Femur (tissue), 1 donor: Measurements from ENCODE around the gene CD207.
A peak's percentile ranks its signal among the peaks of the same experiment; 100 is the strongest.

Experiments used
- DNase-seq: peaks from one replicate; pipeline ENCODE4 v3.0.0-alpha.2; 2017

CD207 gene

GRCh38 chr2:70793450-70793849 is 42.2 kb downstream of the CD207 start:
- no peak for DNase-seq

- DNase-seq: no peak
These were observed 45.3 kb downstream of the CD207 start, which contains the start of gene FIGLA for GRCh38 chr2:70790136-70790828. Gene FIGLA, minus strand, starts transcription at chr2:70790643. Its CDS starts 5 bp downstream, at chr2:70790638.

- peak; percentile 77 for DNase-seq
These were observed 46.1 kb downstream of the CD207 start for GRCh38 chr2:70789304-70790135.

- peak; percentile 55 for DNase-seq
These were observed 50.3 kb downstream of the CD207 start for GRCh38 chr2:70785137-70785911.

- DNase-seq: no peak
These were observed 51.3 kb downstream of the CD207 start for GRCh38 chr2:70784320-70784719.
